OCI-LY1 (cell line): ENCODE measurements around the gene KRT75.

Source experiments
- EZH2 ChIP-seq: fragments of 200-600 bp; sonication (generic), shearing (Covaris generic); IDR thresholded peaks from 2 replicates; pipeline ENCODE4 v1.8.0; 2017; ENCODE audit warnings: borderline replicate concordance, mixed run types, mild to moderate bottlenecking, antibody characterized with exemption, low read length, moderate library complexity, mixed read lengths
- TF ChIP-seq, protein P1 (sequence below): fragments of 200-600 bp; sonication (generic), shearing (Covaris generic); IDR thresholded peaks from 2 replicates; pipeline ENCODE4 v1.5.1; 2017; ENCODE audit warnings: mild to moderate bottlenecking, antibody characterized with exemption, low read length, moderate library complexity, mixed read lengths

- TF ChIP-seq, protein P1, sequence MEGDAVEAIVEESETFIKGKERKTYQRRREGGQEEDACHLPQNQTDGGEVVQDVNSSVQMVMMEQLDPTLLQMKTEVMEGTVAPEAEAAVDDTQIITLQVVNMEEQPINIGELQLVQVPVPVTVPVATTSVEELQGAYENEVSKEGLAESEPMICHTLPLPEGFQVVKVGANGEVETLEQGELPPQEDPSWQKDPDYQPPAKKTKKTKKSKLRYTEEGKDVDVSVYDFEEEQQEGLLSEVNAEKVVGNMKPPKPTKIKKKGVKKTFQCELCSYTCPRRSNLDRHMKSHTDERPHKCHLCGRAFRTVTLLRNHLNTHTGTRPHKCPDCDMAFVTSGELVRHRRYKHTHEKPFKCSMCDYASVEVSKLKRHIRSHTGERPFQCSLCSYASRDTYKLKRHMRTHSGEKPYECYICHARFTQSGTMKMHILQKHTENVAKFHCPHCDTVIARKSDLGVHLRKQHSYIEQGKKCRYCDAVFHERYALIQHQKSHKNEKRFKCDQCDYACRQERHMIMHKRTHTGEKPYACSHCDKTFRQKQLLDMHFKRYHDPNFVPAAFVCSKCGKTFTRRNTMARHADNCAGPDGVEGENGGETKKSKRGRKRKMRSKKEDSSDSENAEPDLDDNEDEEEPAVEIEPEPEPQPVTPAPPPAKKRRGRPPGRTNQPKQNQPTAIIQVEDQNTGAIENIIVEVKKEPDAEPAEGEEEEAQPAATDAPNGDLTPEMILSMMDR, result no peak
- no peak for TF ChIP-seq EZH2
These were observed 21.0 kb downstream of the KRT75 start for GRCh38 chr12:52413202-52413601.
